DND-41 (cell line): Measurements from ENCODE around the gene SBNO1.

Source experiments
- ATAC-seq: fragments of 200-7000 bp; cut with Tn5 transposase; 3 replicates; pipeline ENCODE4 v1.9.1; 2021; ENCODE audit warnings: low read depth; ENCODE audit not compliant: insufficient read depth
- DNase-seq: peaks from one replicate; pipeline ENCODE4 v3.0.0-alpha.2; 2020
- H2AFZ ChIP-seq: 2 replicates; pipeline ENCODE4 v1.6.0; 2012; ENCODE audit warnings: low read depth, low read length
- H3K27ac ChIP-seq: 2 replicates; pipeline ENCODE4 v1.5.1; 2012; ENCODE audit warnings: low read length, inconsistent platforms
- H3K27me3 ChIP-seq: fragments of 200-600 bp; sonication (generic); 2 replicates; pipeline ENCODE4 v1.6.0; 2012; ENCODE audit warnings: low read length, mild to moderate bottlenecking, inconsistent platforms; ENCODE audit not compliant: insufficient read depth, poor library complexity
- H3K36me3 ChIP-seq: 2 replicates; pipeline ENCODE4 v1.5.1; 2012; ENCODE audit warnings: low read length, inconsistent platforms; ENCODE audit not compliant: insufficient read depth
- H3K4me1 ChIP-seq: 2 replicates; pipeline ENCODE4 v1.5.1; 2012; ENCODE audit warnings: mild to moderate bottlenecking, low read length; ENCODE audit not compliant: insufficient read depth
- H3K4me2 ChIP-seq: 2 replicates; pipeline ENCODE4 v1.6.0; 2012; ENCODE audit warnings: mild to moderate bottlenecking, moderate library complexity, low read length, inconsistent platforms; ENCODE audit not compliant: insufficient read depth
- H3K4me3 ChIP-seq, 2 experiments: fragments of 200-600 bp in 1 of 2; shearing (Covaris generic) in 1 of 2; 2 replicates each; pipeline ENCODE4 v1.5.1; 2012 to 2016; ENCODE audit warnings: inconsistent platforms in 2 of 2, low read length in 2 of 2, mild to moderate bottlenecking in 2 of 2, low read depth in 1 of 2, moderate library complexity in 1 of 2
- H3K79me2 ChIP-seq: 2 replicates; pipeline ENCODE4 v1.6.0; 2012; ENCODE audit warnings: low read length, inconsistent platforms; ENCODE audit not compliant: insufficient read depth
- H3K9ac ChIP-seq: 2 replicates; pipeline ENCODE4 v1.6.0; 2012; ENCODE audit warnings: low read depth, mild to moderate bottlenecking, inconsistent platforms, low read length, moderate library complexity
- H3K9me3 ChIP-seq: 2 replicates; pipeline ENCODE4 v1.5.1; 2012; ENCODE audit warnings: low read length, moderate library complexity, mild to moderate bottlenecking, inconsistent platforms; ENCODE audit not compliant: insufficient read depth, severe bottlenecking
- H4K20me1 ChIP-seq: 2 replicates; pipeline ENCODE4 v1.6.0; 2012; ENCODE audit warnings: low read length; ENCODE audit not compliant: insufficient read depth
- CTCF ChIP-seq: IDR thresholded peaks from 2 replicates; pipeline ENCODE4 v1.5.1; 2012; ENCODE audit warnings: borderline replicate concordance, low read length, moderate library complexity, mild to moderate bottlenecking; ENCODE audit not compliant: poor library complexity, severe bottlenecking; ENCODE audit errors: extremely low read depth
- EZH2 ChIP-seq: IDR thresholded peaks from 3 replicates; pipeline ENCODE4 v1.6.1; 2012; ENCODE audit warnings: borderline replicate concordance, low read depth, mild to moderate bottlenecking, moderate library complexity, low read length, inconsistent platforms; ENCODE audit not compliant: severe bottlenecking

The SBNO1 gene

GRCh38 chr12:123391546-123392343 is 27.1 kb upstream of the SBNO1 start:
- Histone ChIP-seq H3K79me2 (peaks cover 88% of the 10 kb centered on the region), H3K27me3 (no peaks in the 10 kb centered on the region), H3K4me3 (no peak overlapping the region), H2AFZ (no peak overlapping the region), H3K27ac (no peak overlapping the region), H3K36me3 (peaks cover 68% of the 10 kb centered on the region), H3K9me3 (no peaks in the 10 kb centered on the region), H3K9ac (no peak overlapping the region), H4K20me1 (peaks cover 29% of the 10 kb centered on the region; the same call in 1 of the 2 replicates), H3K4me2 (peak overlapping the region; percentile 21; the same call in 1 of the 2 replicates), H3K4me1 (peaks cover 49% of the 10 kb centered on the region)
- DNase-seq (no peak), ATAC-seq (no peak)
- no peak for TF ChIP-seq EZH2
- TF ChIP-seq CTCF = no peak

- DNase-seq = no peak
- H2AFZ ChIP-seq = no peak overlapping the region
- peak overlapping the region in 1 of 2 experiments; percentile 78; a peak in 2 of 4 replicates for H3K4me3 ChIP-seq
- peaks cover 20% of the 10 kb centered on the region; the same call in 1 of the 2 replicates for H4K20me1 ChIP-seq
- H3K9ac ChIP-seq = peak overlapping the region; percentile 79
- H3K27me3 ChIP-seq = no peaks in the 10 kb centered on the region
- TF ChIP-seq CTCF = no peak
- no peak for TF ChIP-seq EZH2
- H3K27ac ChIP-seq = peak overlapping the region; percentile 64
- H3K79me2 ChIP-seq = peaks cover 88% of the 10 kb centered on the region
- no peaks in the 10 kb centered on the region for H3K9me3 ChIP-seq
- no peak for ATAC-seq
- peak overlapping the region; percentile 91 for H3K4me2 ChIP-seq
- peaks cover 58% of the 10 kb centered on the region for H3K36me3 ChIP-seq
- peaks cover 53% of the 10 kb centered on the region for H3K4me1 ChIP-seq
Observed at GRCh38 chr12:123390498-123391426, 26.1 kb upstream of the SBNO1 start.

DNA sequence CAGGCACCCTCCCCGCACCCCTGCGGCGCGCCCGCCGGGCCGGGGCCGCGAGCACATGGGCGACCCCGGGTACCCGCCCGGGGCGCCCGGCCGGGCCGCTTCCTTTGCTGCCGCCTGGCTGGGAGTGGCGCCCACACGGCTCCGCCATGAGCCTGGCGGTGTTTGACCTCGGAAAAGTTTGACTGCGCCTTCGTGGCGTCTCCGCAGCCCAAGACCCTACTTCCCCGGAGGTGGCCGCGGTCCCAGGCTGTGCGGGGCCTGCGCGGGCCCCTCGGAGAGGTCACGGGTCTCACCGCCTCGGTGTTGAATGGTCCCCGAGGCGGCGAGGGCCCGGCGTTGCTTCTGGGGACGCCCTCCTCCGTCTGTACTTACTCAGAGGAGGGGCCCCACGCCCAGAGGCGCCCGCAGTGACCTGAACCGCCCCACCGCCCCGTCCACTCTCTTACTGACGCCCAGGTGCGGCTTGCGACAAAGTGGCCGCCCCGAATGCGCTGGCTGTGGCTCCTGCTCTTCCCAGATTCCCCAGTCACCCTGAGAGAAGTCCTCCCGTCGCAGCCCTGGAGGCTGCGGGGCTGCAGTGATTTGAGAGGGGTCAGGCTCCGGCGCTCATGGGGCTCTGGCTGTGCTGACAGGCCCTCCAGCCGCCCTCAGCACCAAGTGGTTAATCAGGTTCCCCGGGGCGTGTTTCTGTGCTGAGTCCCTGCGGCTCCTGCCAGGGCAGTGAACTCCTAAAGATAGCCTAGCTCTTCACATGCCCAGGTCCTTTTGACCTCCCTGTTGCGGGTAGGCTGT is 25.1 kb upstream of the SBNO1 start:
- Histone ChIP-seq H3K4me1 (peaks cover 62% of the 10 kb centered on the region), H3K9ac (peak overlapping the region; percentile 79), H3K27ac (peak overlapping the region; percentile 64), H3K4me2 (peak overlapping the region; percentile 91), H3K9me3 (no peaks in the 10 kb centered on the region), H3K4me3 (peak overlapping the region; percentile 62 to 78; a peak in 3 of 4 replicates), H2AFZ (peak overlapping the region; percentile 66), H3K27me3 (no peaks in the 10 kb centered on the region), H3K79me2 (peaks cover 87% of the 10 kb centered on the region), H4K20me1 (peaks cover 17% of the 10 kb centered on the region; the same call in 1 of the 2 replicates), H3K36me3 (peaks cover 49% of the 10 kb centered on the region)
- TF ChIP-seq CTCF (no peak), EZH2 (no peak)
- DNase-seq = peak; percentile 33
- peak; percentile 31 for ATAC-seq
